Stimulated activated CD4-positive, alpha-beta T cell treated with anti-CD3 and anti-CD28 coated beads, Interleukin-1b, Interleukin-23, amount 100 ng/mL, for 4 hours (primary cell): ENCODE measurements around the gene CCDC81.

Experiments used
- DNase-seq, 2 donors: peaks; one replicate each; pipeline ENCODE4 v3.0.0-alpha.2; 2020; ENCODE audit warnings: low read depth in 2 of 2

CCDC81 gene

DNA sequence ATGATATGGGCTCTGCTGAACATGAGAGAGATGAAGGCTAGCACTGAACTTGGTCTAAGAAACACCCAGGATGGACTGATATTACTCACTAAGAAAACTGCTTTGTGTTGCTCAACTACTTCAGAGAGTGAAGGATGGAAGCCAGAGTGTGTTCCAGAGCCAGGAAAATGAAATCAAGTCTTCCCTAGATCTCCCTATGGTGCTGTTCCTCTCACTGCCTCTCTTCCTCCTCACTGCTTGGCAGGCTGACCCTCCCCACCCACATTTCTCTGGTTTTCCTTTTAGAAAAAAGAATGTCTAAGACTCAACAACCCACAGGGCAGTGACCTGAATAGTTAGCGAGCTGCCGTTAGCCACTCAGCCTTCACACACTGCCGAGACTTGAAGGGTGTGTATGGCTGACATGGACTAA is 65.6 kb downstream of the CCDC81 start:
- no peak for DNase-seq

DNA sequence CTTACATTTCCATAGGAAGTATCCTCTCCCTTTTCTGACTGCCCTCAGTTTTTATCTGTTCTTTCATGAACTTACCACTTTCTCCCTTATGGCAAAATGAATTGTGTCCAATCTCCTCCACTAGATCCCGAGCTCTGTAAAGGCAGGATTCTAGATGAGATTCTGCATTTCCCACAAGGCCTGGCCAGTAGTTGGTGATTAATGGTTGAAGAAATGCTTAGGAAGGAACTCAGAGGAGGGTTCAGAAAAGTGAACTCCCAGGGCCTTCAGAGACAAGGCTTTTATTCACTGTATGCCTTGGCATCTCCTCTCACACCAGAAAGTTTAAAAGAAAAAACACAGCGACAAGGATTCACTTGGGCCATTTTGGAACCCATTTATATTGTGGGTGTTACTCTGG is 66.2 kb downstream of the CCDC81 start:
- DNase-seq, result no peak

GRCh38 chr11:86442420-86442819 is 67.7 kb downstream of the CCDC81 start:
- DNase-seq, result no peak

GRCh38 chr11:86442827-86443226 is 68.1 kb downstream of the CCDC81 start:
- DNase-seq, result no peak

DNA sequence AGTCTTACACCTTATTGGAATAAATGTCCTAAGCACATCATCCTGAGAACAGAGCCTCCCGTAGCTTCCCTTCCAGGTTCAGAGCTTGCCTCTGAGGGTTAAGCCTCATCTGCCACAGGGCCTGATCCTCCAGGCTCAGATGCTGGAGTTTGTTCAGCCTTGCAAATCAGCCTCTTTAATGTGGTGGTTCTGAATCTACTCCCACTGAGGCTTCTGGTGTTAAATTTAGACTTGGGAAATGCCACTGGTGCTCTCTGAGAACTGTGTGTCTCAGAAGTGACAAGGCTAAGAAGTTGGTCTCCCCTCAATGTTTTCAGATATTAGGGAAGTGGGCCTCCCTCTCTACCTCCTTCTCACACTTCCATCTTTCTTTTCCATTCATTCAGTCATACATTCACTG is 68.7 kb downstream of the CCDC81 start:
- no peak for DNase-seq

GRCh38 chr11:86444981-86445380 is 70.3 kb downstream of the CCDC81 start:
- no peak for DNase-seq

DNA sequence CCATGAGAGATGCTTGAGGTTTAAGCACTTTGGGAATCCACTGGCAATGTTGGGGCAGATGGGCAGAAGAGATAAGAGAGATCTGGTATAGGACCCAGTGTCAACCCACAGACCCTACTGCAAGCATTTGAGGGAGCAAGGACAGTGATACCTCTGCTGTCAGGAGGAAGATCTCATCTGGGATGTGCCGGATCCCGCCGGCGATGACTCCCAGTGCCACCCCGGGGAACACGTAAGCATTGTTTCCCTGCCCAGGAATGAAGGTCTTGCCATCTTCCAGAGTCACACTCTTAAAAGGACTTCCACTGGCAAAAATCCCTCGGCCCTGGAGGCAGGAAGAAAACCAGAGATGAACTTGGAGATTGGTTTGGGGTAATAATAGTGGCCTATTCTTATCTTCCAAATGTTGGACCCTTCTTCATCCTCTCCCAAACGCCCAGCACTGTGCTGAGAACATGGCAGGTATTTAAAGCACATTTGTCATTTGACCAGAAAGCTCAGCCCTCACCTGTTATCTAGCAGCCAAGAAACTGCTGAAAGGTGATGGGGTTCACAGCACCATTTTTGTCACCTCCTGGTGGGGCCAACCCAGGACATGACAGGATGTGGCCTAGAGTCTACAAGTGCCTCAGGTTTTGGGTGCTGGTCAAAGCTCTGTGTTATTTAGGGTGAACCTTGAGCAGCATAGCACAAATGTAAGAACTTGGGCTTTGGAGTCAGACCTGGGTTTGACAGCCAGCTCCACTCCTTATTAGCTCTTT is 71.7 kb downstream of the CCDC81 start:
- no peak for DNase-seq

DNA sequence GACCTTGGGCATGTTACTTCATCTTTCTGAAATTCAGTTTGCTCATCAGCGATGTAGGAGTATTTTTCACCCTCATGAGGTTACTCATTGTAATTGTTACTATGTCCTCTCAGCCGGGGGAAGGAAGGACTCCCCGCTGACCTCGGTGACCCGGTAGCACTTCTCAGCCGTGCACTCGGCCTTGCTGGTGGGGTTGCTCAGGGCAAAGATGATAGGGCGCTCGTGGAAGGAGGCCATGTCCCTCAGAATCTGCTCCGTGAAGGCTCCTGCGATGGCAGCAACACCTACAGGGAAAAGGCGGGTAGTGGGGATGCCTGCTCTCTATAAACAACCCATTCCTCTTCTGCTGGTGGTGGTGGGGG is 72.2 kb downstream of the CCDC81 start:
- DNase-seq, result no peak

DNA sequence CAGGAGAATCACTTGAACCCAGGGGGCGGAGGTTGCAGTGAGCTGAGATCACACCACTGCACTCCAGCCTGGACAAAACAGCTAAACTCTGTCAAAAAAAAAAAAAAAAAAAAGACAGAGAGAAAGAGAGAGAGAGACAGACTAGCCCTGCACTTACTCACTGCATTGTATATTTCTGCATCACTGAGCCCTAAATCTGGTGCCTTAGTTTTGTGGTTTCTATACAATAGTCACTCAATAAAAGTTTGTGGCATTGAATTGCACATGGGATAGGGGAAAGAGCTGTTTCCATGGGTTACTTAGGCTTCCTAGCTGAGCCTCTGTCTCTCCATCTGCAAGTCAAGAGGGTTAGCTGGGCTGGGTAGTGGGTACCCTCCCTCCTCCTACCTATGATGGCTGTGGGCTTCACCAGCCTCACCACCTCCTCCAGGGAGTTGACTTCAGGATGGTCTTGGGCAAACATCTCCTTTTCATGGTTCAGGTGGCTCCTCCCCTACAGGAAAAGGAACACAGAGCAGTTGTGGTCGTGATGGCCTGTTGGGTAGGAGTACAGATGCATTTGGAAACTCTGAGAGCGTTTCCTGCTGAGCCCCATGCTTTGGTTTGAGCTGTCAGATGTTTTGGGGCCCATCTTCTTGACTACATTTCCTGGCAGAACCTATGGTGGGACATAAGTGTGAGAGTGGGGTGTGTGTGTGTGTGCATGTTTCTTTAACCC is 73.2 kb downstream of the CCDC81 start:
- no peak for DNase-seq

- no peak for DNase-seq
Measured at GRCh38 chr11:86449993-86450629, 75.4 kb downstream of the CCDC81 start.

GRCh38 chr11:86453290-86454030 is 78.8 kb downstream of the CCDC81 start:
- DNase-seq, result no peak

DNA sequence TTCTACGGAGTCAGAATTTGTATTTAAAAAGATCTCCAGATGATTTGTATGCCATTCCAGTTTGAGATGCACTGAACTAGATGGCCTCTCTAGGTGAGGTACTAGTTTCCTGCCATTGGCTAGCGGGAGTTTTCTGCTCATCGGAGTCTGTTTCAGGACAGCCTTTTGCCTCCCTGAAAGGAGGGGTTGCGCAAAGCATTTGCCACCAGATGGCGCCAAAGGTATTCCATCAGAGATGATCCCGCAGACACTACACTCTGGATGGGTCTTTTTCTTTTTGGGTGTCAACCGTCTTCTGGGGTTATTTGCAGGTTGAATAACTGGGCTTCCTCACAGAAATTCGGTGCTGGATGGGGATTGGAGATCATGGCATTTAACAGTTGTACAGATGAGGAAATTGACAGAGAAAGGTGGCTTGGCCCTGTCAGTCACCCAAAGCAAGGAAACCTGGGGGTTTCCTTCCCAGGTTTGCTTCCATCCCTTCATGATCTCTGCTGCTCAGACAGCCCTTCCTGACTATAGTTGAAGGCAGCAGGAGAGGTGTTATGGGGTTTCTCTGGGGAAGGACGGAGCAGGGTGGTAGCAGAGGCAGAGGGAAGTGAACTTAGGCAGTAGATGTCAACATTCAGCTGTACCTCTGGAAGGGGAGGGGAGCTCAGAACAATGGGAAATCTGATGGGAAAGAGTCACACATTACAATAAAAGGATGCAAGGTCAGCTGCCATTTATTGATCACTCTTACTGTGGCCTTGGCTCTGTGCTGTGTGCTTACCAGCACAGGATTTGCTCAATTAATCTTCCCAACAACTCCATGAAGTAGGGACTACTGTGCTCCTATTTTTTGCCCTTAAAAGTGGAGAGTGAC is 81.6 kb downstream of the CCDC81 start:
- peak; percentile 70 to 74 for DNase-seq

DNA sequence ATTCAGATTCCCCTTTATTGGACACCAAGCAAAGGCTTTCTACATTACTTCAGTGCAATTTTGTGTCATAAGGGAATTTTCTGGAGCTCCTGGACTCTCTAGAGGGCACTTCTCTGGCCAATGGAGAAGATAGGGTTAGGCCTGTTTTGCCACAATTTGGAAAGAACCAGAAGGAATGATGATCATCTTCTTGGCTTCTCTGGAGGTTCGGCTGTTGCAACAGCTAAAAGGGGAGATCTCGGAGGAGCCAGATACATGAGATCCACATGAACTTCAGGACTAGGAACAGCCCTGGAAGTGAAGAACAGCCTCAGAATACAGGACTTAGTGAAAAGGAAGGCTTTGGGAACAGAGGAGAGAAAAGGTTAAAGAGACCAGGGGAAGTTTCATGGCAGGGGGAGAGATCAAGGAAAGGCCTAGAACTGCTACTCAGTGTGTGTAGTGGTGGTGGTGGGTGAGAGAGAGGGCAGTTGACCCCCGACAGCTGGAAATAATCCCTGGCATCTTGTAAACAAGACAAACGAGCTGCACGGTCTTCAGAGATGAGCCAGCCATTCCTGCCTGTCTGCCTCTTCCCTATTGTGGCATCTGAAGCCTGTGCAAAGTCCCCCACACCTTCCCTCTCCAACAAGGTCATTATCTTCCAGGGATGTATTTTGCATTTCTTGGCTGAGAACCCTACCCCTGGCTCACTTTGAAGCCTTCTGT is 83.8 kb downstream of the CCDC81 start:
- no peak for DNase-seq

- no peak for DNase-seq
Measured at GRCh38 chr11:86459002-86459385, 84.3 kb downstream of the CCDC81 start.

DNA sequence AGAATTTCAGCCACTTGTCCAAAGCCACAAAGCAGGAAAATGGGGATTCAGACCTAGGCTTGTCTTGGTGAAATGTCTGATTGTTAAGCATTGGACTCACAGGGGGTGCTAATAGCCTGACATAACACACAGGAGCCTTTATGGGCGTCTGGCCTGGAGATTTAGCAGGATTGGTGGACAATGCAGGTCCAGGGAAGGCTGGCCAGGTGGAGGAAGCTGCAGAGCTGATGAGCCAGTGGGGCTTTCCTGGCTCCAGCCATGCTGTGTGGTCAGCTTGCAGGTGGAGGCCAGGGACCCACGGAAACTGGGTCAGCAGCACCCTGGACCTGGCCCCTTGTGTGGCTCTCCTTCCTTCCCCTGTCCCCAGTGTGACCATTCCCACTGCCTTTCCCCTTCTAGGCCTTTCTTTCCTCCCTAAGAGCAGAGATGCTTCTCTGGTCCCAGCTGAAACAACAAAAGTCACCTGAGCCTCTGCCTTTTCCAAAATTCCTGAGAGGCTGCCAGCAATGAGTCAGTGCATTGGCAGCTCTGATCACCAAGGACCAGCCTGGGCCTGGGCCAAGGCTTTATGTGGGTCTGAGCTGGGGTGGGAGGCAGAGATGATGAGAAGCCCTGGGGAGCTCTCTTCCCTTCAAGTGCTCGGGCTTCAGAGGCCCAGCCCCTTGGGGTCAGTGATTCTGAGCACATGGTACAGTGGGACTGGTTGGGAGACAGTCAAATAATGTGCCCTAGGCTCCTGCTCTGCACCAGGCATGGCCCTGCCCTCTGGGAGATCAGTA is 85.2 kb downstream of the CCDC81 start:
- no peak for DNase-seq

- no peak for DNase-seq
Measured at GRCh38 chr11:86460461-86461385, 86.0 kb downstream of the CCDC81 start.

DNA sequence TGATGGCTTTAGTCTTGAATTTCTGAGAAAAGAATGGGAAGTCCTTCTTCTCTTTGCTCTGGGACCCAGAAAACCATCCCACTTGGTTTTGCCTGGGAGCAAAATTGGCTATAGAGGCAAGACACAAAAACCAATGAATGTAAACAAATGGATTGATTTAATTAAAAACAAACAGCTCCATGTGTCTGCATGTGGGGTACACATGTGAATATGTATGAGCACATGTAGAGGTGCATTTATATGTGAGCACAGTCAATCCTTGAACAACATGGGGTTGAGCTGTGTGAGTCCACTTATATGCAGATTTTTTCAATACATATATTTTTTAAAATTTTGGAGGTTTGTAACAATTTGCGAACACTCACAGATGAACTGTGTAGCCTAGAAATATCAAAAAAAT is 87.2 kb downstream of the CCDC81 start:
- no peak for DNase-seq

DNA sequence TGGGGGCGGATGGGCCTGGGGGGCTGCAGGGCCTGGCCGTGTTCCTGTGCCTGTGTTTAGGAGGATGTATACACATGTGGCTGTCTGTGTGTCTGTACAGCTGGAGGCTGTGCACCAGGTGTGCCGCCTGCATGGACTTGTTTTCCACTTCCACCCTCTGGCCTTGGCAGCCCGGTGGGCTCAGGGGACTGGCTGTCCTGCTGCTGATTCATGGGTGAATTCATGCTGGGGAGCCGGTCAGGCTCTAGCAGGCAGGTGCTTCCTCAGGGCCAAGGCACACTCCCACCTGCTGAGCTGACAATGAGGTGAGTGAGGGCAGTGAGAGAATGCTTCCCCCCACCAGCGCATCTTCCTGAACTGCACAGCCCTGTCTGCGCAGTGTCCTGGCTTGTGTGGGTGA is 88.4 kb downstream of the CCDC81 start:
- no peak for DNase-seq

DNA sequence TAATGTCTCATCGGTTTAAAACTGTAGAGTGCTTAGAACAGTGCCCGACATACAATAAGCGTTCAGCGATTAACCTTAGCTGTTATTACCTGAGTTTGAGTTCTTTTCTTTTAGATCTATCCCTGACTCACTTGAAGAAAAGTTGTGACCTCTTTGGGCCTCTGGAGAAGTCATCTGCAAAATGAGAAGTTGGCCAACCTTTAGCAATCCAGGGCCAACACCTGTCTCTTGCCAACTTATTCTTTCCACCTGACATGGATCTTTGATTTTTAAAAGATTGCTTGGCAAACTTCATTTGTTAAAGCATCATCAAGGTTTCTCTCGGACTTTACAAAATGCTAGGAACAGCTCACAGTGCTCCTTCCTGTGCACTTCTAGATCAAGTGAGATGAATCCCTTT is 89.3 kb downstream of the CCDC81 start:
- DNase-seq, result no peak
